Erythroblast (primary cell): ENCODE measurements around the gene CRYBA4.

ENCODE experiments used
- DNase-seq, 2 experiments: peaks; one replicate each; lab custom pipeline; 2025; lab: John Stamatoyannopoulos, UW
- GATA1 ChIP-seq: IDR thresholded peaks from 2 replicates; pipeline ENCODE4 v1.6.1; 2011; ENCODE audit warnings: low read depth, mild to moderate bottlenecking, control low read depth, low read length, moderate library complexity
- POLR2A ChIP-seq: IDR thresholded peaks from 2 replicates; pipeline ENCODE4 v1.6.1; 2011; ENCODE audit warnings: mild to moderate bottlenecking, low read length

The CRYBA4 gene

DNA sequence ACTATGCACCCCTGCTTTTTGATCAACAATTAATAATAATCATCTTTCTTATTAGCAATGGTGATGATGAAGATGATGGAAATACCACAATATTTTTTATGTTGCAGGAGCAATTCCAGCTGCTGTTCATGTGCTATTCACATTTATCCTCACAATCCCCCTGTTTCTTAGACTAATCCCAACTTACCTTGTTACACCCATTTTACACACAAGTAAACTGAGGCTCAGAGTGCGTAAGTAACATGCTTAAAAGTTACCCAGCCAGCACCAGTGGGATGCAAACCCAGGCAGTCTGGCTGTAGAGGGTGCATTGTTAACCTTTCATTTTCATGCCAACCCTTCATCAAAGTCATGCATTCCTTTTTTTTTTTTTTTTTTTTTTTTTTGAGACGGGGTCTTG lies 1.6 kb upstream of the CRYBA4 start:
- no peak for DNase-seq
- TF ChIP-seq GATA1 (no peak), POLR2A (no peak)

DNA sequence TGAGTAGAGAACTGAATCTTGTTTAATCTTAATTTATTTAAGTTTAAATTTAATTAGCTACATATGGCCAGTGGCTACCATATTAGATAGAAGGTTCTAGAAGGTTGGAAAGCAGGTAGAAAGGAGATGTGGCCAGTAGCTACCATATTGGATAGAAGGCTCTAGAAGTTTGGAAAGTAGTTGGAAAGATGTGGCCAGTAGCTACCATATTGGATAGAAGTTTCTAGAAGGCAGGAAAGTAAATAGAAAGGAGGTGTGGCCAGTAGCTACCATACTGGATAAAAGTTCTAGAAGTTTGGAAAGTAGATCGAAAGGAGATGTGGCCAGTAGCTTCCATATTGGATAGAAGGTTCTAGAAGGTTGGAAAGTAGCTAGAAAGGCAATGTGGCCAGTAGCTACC lies 2.2 kb downstream of the CRYBA4 start:
- no peak for DNase-seq
- TF ChIP-seq POLR2A (no peak), GATA1 (no peak)

DNA sequence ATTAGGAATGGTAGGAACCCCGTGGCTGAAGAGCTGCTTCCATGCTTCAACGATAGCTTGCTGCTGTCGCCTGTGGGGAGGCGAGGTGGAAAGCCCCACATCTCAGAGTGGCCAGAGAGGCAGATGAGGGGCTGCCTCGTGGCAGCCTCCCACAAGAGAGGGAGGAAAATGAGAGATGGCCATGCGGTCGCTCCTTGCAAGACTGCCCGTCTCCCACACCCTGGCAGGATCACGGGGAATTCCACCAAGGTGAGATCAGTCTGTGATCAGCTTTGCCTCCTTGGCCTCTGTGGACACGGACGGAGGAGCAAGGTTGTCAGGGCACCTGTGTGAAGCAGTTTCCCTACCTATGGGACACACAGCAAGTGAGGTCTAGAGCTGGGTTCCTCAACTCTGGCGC lies 3.0 kb downstream of the CRYBA4 start:
- no peak for DNase-seq
- no peak for TF ChIP-seq GATA1
- no peak for TF ChIP-seq POLR2A

DNA sequence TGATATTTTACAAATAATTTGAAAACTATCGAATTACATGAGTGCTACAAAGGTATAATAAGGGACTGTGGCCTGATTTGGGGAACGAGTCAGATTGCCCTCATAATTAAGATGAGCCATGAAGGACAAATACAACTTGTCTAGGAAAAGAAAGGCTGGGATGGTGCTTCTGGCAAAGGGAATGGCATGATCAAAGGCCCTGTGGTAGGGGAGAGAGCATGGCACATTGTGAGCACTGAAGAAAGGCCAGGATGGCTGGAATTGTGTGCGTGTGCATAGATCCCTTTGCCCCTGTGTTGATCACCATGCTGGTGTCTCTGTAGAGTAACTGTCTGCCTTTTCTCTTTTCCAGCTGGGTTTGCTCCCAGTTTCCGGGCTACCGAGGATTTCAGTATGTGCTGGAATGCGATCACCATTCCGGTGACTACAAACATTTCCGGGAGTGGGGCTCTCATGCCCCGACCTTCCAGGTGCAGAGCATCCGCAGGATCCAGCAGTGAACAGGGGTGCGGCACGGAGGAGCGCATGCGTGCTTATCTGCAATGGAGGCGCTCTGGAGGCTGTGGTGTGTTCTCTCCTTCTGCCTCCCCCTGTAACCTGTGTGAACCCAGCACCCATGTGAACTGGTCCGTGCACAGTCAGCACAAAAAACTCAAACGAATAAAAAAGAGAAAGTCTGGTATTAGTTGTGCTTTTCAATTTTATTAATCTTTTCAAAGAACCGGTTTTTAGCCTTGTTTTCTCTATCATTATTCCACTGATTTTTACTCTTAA lies 8.4 kb downstream of the CRYBA4 start:
- no peak for DNase-seq
- TF ChIP-seq POLR2A = no peak
- no peak for TF ChIP-seq GATA1

DNA sequence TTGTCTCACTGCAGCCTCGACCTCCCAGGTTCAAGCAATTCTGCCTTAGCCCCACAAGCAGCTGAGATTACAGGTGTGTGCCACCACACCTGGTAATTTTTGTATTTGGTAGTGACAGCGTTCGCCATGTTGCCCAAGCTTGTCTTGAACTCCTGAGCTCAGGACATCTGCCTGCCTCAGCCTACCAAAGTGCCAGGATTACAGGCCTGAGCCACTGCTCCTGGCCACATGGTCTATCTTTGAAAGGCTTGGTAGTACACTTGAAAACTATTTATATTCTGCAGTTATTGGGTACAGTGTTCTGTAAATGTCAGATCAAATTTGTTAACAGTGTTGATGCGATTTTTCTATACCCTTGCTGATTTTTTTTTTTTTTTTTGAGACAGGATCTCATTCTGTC lies 9.5 kb downstream of the CRYBA4 start:
- TF ChIP-seq GATA1 (no peak), POLR2A (no peak)
- DNase-seq = no peak

DNA sequence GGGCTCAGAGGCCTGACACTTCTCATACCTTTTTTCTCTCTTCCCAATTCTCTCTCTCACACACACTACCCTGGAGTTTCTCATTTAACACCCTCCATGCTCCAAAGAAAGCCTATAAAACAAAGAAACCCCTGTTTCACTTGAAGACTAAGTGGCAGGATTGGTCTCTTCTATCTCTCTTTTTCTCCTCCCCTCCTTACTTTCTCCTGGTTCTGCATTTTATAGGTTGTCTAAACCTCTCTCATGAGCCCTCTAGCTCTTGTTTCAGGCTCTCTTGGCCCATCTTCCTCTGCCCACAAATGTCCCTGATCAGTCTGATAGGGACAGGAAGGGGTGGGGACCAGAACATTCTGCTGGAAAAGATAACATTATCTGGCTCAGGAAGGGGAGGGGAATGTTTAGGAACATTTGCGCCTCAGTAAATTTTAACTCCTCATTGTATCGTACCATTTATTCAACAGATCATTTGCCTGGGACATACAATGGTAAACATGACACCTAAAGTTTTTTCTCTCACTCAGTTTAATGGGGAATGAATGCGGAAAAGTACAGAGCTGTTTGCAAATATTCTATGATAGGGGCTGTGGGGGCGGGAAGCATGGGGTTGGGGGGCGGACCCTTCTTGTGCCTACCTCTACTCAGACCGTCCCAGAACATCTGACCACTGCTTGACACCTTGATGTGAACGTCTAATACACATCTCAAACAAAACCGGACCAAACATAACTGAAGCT lies 10.8 kb downstream of the CRYBA4 start:
- TF ChIP-seq GATA1 = peak; percentile 21
- TF ChIP-seq POLR2A = peak; percentile 76
- DNase-seq = peak; percentile 70 to 83

DNA sequence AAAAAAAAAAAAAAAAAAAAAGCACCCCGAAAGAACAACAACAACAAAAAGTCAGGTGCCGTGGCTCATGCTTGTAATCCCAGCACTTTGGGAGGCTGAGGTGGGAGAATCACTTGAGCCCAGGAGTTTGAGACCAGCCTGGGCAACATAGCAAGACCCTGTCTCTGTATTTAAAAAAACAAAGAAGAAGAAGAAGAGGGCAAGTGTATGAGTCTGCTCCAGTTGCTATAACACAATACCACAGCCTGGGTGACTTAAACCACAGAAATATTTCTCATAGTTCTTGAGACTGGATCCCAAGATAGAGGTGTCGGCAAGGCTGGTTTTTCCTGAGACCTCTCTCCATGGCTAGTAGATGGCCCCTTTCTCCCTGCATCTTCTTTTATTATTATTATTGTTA lies 12.4 kb downstream of the CRYBA4 start:
- TF ChIP-seq POLR2A = no peak
- no peak for TF ChIP-seq GATA1
- no peak for DNase-seq

DNA sequence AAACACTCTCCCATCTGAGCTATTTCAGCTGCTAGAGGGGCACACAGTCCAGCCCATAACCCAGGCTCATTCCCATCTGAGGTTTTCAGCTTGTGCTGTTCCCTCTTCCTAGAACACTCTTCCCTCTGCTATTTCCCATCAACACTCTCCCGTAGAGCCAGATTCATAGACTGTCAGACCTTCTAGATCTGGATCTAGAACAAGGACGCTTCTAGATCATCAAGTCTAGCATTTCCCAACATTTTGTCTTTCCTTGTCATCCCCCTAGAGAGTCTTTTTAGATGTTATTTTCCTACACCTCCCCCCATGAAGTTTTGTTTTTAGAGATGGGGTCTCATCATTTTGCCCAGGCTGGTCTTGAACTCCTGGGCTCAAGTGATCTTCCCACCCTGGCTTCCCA lies 13.4 kb downstream of the CRYBA4 start:
- DNase-seq = no peak
- TF ChIP-seq POLR2A (no peak), GATA1 (no peak)

DNA sequence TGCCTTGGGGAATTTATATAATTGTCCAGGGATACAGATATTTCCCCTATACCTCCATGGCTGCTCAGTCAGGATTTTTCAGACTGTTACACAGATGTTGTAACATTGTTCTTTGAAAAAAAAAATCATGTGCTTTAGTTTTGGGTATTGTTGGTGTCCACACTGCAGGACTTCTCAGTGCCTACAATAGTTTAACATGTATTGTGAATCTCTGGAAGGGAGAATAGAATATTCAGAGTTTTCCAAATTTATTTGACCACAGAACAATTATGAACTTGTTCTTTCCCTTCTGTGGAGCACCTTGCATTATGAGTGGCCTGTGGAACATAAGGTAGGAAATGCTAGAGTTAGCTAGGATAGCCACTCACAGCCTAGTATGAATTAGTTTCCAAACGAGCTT lies 14.5 kb downstream of the CRYBA4 start:
- TF ChIP-seq GATA1 = no peak
- DNase-seq = no peak

DNA sequence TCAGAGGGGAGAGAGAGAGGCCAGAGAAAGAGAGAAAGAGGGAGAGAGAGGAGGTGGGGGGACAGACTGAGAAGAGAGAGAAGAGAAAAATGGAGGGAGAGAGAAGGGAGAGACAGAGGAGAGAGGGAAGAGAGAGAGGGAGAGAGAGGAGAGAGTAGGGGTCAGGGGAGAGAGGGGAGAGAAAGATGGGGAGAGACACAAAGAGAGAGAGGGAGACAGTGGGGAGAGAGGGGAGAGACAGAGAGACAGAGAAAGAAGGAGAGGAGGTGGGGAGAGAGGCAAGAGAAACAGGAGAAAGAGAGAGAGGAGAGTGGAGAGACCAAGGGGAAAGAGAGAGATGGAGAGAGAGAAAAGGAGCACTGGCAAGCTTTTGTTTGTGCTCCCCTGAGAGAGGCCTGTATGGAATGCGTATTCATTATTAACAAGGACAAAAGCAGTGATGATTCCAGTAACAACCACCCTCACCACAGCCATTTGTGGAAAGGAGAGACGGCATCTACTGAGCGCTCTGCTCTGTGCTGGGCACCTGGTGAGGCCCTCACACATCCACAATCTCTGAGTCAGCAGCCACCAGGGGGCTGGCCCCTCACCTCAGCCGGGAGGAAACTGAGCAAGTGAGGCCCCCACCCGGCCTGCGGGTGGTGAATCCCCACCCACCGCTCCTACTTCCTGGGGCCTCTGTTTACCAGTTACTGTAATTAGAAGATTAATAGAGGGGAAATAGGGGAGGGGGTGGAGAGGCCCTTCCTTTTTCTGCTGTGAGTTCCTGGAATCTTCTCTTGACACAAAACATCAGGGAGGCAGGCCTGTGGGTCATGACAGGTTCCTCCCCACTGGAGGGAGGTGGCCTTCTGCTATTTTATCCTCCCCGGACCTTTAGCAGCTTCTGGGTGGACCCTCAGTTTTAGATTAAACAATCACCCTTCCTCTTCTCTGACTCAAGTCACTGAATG lies 21.0 kb downstream of the CRYBA4 start:
- TF ChIP-seq GATA1 (no peak), POLR2A (peak; percentile 58)
- peak; percentile 69 to 71 for DNase-seq

DNA sequence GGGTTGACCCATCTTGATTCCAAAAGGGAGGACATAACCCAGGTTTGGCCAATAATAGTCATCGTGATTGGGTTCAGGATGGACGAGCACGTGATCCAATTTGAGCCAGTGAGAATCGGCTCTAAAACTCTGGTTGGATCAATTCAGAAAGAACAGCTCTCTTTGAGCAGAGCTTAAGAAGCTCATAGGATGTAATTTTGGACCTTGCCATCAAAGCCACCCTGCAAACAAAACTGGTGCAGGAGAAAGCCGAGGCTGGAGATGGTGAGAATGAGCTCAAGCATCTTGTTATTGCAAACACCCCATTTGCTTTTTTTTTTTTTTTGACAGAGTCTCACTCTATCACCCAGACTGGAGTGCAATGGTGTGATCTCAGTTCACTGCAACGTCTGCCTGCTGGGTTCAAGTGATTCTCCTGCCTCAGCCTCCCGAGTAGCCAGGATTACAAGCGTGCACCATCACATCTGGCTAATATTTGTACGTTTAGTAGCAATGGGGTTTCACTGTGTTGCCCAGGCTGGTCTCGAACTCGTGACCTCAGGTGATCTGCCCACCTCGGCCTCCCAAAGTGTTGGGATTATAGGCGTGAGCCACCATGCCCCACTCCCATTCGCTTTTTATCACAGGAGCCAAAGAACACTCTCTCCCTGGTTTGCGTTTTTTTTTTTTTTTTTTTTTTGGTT lies 21.8 kb downstream of the CRYBA4 start:
- peak in 1 of 2 experiments; percentile 62 for DNase-seq
- peak; percentile 3 for TF ChIP-seq POLR2A
- no peak for TF ChIP-seq GATA1

DNA sequence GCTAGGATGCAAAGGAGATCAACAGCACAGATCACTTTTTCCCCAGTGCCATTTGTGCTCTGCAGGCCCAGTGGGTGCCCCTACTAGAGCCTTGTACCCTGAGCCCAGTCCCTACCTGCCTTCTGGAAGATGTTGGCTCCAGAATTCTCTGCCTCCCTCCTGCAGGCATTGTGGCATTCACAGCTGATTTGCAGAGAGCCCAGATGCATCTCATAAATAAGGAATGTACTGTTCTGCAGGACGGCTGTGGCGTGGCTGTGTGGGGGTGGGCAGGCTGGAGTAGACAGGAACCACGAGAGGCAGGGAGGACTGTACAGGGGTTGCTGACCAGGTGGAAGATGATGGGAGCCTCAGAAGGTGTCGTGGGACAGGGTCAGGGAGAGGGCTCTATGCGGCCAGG lies 24.4 kb downstream of the CRYBA4 start:
- TF ChIP-seq POLR2A (no peak), GATA1 (no peak)
- no peak for DNase-seq

DNA sequence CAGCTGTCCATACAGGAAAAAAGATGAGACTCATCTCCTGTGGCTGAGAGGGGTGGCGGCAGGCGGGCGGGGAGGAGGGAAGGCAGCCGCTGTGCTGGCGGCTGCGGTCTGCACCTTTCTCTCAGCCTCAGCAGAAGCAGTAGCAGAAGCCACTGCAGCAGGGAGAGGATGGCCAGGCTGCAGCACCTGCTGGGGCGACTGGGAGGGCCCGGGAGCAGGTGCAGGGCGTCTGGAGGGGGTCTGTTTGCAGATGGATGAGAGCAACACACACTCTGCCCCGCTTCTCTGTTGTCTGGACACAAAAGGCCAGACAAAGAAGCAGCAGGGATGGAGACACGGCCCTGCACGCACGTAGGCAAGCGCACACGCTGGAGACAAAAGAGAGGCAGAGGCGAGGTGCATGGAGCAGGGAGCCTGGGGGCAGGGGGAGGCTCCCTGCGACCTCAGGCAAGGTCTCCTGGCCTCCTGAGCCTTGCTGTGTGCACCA lies 26.3 kb downstream of the CRYBA4 start:
- TF ChIP-seq GATA1 (no peak), POLR2A (no peak)
- peak; percentile 18 to 38 for DNase-seq
